ENCODE results near the gene OCEL1.
A peak's percentile ranks its signal among the peaks of the same experiment; 100 is the strongest.
"Not testable (repeated sequence)": the region's sequence is repeated elsewhere in the genome, so short reads cannot be mapped to it uniquely, and the experiment has no call there.

Gene OCEL1, protein sequence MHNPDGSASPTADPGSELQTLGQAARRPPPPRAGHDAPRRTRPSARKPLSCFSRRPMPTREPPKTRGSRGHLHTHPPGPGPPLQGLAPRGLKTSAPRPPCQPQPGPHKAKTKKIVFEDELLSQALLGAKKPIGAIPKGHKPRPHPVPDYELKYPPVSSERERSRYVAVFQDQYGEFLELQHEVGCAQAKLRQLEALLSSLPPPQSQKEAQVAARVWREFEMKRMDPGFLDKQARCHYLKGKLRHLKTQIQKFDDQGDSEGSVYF

DNA sequence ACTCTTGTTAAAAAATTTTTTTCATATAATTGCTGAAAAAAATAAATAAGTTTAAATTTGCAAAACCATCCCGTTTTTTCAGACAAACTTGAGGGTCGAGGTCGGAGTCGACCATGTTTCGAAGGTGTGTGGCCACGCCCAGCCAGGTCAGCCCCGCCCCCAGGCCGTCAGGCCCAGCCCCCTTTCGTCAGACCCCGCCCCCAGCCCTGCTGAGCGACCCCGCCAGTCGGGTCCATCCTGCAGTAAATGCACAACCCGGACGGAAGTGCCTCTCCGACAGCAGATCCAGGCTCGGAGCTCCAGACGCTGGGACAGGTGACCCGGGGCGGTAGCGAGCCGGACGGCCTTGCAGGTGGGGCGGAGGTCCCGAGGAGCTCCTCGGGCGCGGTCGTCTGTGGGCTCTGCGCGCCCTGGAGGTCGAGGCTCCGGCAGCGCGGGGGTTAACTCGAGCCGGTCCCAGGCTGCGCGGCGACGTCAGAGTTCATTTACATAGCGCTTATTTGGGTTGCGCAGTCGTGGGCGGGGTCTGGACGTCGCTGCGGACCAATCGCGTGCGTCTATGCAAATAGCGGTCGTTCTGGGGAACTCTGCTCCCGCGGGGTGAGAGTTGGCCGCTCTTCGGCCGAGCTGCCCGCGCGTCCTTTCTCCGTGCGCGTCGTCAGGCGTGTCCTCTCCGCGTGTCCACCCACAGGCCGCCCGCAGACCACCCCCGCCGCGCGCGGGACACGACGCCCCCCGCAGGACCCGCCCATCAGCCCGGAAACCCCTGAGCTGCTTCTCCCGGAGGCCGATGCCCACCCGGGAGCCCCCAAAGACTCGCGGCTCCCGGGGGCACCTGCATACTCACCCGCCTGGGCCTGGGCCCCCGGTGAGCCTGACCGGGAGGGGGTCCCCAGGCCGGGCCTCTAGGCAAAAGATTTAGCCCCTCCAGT is at the start of gene OCEL1:
OCEL1 (plus strand) TSS at position 225 of the 932 bp plus-strand sequence; CDS start at position 247, 22 bp downstream.
- DNase-seq = peak; percentile 90

DNA sequence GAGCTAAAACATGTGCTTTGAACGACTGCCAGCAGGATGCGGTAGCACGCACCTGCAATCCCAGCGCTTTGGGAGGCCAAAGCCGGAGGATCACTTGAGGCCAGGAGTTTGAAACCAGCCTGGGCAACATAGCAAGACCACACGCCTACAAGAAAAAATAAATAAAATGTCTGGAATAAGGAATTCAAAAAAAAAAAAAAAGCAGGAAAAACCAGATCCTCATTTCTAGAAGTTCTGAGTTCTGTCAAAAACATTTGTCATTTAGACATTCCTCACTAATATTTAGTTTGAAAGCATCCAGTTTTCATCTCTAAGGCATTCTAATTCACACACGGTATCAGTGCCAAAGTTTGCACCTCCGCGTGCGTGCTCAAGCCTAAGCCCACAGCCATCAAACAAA is 47.7 kb upstream of the OCEL1 start:
- no peak for DNase-seq

DNA sequence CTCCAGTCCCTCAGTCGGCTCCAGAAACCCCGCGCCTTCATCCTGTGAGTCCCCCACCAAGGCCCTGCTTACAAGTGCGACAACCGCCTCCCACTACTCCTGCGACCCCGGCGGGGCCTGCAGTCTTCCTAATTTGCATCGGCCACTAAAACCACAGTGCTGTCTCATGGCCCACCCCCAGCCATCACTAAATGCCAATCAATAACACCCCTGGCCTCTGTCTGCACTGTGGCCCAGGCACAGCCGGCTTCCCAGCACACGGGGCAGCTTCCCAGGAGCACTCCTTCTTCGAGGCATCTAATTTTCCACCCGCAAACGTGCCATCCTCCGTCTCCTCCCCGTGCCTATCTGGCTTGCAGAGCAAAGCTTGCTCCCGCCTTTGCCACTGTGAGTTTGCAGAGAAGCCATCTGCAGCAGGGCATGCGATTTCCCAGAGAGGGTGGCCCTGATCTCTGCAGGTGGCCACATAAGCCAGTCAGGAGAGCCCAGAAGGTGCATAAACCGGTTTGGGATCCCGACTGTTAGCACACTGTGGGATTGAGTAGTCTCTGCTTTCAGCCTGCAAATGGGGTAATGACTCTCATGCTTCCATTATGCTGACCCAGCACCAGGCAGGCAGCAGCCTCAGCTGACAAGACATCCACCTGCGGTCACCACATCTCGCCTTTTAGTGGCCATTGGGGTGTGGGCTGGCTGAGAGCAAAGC is 44.9 kb upstream of the OCEL1 start:
- no peak for DNase-seq

DNA sequence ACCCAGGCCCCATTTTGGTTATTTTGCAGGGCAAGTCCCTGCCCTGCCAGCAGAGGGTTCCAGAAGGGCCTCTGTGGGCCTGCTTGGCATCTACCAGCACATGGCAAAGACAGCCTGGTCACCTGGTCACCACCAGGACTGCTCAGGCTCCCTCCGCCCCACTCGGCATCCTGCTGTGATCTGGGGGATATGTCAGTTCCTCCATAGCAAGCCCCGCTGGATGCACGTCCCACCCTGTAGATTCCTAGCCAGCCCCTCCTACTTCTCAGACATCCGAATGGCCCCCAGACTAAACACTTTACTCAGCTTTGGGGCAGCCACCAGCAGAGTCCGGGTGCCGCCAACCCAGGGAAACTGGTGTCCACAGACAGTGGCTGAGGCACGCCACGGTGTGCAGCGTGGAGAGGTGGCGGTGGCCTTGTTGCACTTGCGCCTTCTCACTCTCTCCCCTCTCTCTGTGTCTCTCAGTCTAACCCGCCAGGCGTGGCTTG is 42.7 kb upstream of the OCEL1 start:
- DNase-seq = no peak

DNA sequence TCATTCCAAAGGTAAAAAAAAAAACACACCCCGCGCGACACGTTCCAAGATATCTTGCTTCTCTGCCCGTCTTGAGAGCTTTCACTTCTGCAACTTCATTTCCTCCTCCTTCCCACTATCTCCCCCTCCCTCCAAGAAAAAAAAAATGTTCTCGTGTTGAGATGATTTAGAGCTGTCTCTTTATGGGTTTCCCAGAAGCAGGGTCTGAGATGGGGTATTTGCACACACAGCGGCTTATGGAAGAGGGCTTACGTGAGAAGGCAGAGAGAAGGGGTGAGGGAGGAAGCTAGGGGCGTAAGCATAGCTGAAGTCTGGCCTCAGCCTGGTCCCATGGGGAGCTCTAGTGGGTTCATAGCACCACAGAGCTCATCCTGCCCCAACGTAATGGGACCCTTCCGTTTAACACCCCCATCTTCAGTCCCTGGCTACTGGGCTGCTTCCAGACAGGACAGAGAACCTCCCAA is 42.1 kb upstream of the OCEL1 start:
- DNase-seq = no peak

GRCh38 chr19:17184371-17184841 is 41.6 kb upstream of the OCEL1 start:
- no peak for DNase-seq

GRCh38 chr19:17185590-17185989 is 40.4 kb upstream of the OCEL1 start:
- DNase-seq = no peak

DNA sequence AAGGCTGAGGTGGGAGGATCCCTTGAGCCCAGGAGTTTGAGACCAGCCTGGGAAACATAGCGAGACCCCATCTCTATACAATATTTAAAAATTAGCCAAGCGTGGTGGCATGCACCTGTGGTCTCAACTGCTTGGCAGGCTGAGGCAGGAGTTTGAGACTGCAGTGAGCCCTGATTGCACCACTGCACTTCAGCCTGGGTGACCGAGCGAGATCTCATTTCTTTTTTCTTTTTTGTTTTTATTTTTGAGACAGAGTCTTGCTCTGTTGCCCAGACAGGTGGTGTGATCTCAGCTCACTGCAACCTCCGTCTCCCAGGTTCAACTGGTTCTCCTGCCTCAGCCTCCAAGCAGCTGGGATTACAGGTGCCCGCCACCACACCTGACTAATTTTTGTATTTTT is 34.3 kb upstream of the OCEL1 start:
- not testable (repeated sequence) for DNase-seq

DNA sequence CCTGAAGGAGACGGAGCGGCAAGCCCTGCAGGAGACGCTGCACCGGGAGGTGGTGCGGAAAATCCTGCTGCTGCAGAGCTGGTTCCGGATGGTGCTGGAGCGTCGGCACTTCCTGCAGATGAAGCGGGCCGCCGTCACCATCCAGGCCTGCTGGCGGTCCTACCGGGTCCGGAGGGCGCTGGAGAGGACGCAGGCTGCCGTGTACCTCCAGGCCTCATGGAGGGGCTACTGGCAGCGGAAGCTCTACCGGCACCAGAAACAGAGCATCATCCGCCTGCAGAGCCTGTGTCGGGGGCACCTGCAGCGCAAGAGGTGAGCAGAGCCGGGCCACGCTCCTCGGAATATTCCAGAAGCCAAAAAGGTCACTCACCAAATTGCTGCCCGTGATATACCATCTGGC is 33.3 kb upstream of the OCEL1 start:
- DNase-seq = no peak

GRCh38 chr19:17194608-17195007 is 31.4 kb upstream of the OCEL1 start:
- DNase-seq = no peak

DNA sequence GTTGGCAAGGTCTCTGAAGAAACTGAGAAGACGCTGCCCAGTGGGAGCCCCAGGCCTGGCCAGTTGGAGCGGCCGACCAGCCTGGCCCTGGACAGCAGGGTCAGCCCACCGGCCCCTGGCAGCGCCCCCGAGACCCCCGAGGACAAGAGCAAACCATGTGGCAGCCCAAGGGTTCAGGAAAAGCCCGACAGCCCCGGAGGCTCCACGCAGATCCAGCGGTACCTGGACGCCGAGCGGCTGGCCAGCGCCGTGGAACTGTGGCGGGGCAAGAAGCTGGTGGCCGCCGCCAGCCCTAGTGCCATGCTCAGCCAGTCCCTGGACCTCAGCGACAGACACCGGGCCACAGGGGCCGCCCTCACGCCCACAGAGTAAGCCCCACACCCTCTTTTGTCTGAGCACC is 30.9 kb upstream of the OCEL1 start:
- DNase-seq = no peak

DNA sequence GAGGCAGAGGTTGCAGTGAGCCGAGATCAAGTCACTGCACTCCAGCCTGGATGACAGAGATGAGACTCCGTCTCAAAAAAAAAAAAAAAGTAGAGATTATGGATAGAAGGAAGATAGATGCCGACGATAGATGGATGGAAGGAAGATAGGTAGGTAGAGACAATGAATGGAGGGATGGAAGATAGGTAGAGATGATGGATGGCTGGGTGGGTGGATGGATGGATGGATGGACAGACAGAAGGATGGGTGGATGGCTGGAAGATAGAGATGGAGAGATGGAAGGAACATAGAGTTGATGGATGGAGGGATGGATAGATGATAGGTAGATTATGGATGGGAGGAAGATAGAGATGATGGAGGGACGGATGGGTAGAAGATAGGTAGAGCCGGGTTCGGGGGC is 29.4 kb upstream of the OCEL1 start:
- DNase-seq = no peak

DNA sequence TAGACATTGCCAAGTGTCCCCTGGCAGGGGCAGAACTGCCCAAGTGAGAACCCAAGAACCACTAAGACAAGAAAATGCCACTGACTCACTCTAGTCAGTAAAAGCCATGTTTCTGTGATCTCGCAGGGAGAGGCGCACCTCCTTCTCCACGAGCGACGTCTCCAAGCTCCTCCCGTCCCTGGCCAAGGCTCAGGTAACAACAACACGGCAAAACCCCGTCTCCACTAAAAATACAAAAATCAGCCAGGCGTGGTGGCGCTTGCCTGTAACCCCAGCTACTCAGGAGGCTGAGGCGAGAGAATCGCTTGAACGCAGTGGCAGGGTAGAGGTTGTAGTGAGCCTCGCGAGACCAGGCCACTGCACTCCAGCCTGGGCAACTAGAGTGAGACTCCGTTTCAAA is 28.4 kb upstream of the OCEL1 start:
- no peak for DNase-seq

DNA sequence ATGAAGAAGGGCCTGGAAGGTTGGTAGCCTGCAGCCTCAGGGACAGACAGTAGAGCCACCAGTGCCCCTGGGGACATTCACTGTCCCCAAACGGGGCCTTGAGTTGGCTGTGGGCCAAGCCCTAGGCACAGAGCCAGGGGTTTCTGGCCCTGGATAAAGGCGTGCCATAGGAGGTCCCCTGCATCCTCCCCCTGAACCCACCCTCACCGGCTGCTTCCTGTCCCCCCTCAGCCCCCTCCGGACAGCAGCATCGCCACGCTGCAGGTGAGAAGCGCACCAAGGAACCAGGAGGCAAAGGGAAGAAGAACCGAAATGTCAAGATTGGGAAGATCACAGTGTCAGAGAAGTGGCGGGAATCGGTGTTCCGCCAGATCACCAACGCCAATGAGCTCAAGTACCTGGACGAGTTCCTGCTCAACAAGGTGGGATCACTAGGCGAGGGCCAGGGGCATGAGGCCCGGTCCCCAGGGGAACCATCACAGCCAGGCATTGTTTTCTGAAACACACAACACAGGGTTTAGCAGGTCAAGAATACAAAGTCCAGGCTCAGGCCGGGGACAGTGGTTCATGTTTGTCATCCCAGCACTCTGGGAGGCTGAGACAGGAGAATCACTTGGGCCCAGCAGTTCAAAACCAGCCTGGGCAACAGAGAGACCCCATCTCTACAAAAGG is 25.5 kb upstream of the OCEL1 start:
- DNase-seq = no peak

- DNase-seq = no peak
Measured at GRCh38 chr19:17202249-17202648, 23.8 kb upstream of the OCEL1 start.

GRCh38 chr19:17202713-17203112 is 23.3 kb upstream of the OCEL1 start:
- DNase-seq = no peak

DNA sequence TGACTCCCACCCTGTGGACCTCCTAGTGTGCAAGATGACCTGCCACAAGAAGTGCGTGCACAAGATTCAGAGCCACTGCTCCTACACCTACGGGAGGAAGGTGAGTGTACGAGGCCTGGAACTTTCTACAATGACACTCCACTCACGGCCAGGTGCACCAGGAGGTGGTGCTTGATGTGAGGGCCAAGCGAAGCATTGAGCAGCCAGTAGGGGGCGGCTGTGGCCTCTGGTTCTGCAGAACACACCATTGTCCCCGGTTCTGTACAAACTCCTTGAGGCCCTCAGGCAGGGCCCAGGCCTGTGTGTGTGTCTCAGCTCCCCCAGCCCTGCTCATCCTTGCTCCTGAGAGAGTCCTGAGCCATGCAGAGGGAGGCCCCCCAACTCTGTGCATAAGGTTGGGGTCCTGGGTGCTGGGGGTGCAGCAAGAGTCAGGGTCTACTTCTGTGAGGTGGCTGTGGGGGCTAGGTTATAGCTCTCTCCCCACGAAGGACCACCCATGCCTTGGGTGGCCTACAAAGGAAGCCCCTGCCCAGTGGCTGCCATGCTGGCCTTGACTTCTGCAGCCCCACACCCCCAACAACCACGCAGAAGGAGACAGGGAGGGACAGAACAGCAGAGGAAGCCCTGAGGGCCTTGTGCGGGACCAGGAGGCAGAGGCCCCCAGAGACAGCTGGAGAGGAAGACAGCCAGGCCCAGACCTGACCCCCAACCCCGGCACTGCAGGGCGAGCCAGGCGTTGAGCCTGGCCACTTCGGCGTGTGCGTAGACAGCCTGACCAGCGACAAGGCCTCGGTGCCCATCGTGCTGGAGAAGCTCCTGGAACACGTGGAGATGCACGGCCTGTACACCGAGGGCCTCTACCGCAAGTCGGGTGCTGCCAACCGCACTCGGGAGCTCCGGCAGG is 20.5 kb upstream of the OCEL1 start:
- DNase-seq = no peak

DNA sequence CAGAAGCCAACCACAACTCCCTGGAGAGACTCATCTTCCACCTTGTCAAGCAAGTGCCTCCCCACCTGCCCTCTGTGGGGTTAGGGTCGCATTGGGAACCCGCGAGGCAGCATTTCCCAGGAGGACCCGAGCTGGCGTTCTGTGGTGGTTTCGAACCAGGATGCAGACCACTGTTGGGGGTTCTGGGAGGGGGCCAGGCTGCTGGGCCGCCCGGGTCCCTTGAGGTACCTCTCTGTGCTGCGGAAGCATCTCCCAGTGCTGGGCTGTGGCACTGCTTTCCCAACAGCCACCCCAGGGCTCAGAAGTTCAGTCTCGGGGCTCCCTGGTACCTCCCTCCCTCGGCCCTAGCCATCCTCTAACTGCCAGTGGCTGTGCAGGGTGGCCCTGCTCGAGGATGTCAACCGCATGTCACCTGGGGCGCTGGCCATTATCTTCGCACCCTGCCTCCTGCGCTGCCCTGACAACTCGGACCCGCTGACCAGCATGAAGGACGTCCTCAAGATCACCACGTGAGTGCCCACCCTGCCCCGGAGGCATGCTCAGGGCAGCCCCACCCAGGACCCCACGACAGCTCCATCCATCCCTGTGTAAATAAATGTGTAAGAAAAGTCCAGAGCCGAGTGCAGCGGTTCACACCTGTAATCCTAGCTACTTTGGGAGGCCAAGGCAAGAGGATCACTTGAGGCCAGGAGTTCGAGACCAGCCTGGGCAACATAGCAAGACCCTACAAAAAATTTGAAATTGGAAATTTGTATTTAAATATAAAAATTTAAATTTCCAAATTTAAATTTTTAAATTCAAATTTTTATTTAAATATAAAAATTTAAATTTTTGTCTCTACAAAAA is 19.1 kb upstream of the OCEL1 start:
- no peak for DNase-seq

DNA sequence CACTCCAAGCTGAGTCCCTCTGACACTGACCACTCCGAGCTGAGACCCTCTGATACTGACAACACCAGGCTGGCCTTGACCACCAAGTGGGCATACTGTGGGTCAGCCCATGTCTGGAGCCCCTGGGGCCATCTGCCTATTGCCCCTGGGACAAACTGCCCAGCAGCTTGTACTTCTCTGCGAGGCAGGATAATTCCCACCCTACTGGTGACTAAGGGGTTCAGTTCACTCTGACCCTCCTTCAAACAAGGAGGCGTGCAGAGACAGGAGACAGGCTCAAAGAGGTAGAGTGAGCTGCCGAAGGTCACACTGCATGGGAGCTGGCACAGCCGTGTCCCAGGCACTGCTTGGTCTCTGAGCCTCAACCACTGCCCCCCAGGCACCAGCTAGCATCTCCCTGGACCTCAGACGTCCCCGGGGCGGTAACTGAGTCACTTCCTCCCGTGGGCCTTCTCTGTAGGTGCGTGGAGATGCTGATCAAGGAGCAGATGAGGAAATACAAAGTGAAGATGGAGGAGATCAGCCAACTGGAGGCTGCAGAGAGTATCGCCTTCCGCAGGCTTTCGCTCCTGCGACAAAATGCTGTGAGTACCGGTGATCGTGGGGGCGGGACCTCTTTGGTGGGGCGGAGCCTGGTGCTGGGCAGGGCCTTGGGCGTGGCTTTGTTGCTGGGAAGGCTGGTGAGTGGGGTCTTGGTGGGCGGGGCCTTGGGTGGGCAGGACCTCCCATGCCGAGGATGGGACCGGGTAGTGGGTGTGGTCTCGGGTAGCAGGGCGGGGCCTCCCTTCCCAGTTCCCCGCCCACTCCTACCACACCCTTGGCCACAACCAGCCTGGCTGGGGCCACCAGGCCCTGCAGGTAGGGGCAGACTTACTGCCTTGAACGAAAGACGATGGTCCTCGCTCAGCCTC is 16.6 kb upstream of the OCEL1 start:
- DNase-seq = no peak

Measured in GOT3 (cell line).